HepG2 (cell line): ENCODE data around the gene CAMTA1. TPM values are rescaled to one million over a fixed set of nuclear protein-coding genes. Genes with fewer than 3 reads are reported as not detected.

ENCODE experiments used
- ARNT ChIP-seq: fragments of 450-650 bp; IDR thresholded peaks from 2 replicates; pipeline ENCODE4 v1.6.1; 2017
- DMTF1 ChIP-seq: sonication (generic); formaldehyde crosslinking; IDR thresholded peaks from 2 replicates; pipeline ENCODE4 v1.4.0; 2020; ENCODE audit warnings: mild to moderate bottlenecking, missing genetic modification reagents
- DNMT3B ChIP-seq: conservative IDR thresholded peaks from 2 replicates; pipeline ENCODE4 v1.6.1; 2016; ENCODE audit warnings: missing biosample characterization, control low read depth
- FOXK1 ChIP-seq: sonication (generic); formaldehyde crosslinking; IDR thresholded peaks from 2 replicates; pipeline ENCODE4 v1.4.0; 2020; ENCODE audit warnings: low read depth, missing genetic modification reagents, borderline replicate concordance
- HDAC2 ChIP-seq: sonication (generic); formaldehyde crosslinking; IDR thresholded peaks from 2 replicates; pipeline ENCODE4 v1.4.0; 2020; ENCODE audit warnings: missing genetic modification reagents
- HIVEP1 ChIP-seq: sonication (generic); formaldehyde crosslinking; IDR thresholded peaks from 2 replicates; pipeline ENCODE4 v1.4.0; 2020; ENCODE audit warnings: mild to moderate bottlenecking, missing genetic modification reagents
- HMG20A ChIP-seq: IDR thresholded peaks from 2 replicates; pipeline ENCODE4 v1.6.1; 2016; ENCODE audit warnings: borderline replicate concordance
- IKZF4 ChIP-seq: sonication (generic); formaldehyde crosslinking; IDR thresholded peaks from 2 replicates; pipeline ENCODE4 v1.5.1; 2020; ENCODE audit warnings: borderline replicate concordance, mild to moderate bottlenecking, low read depth, missing genetic modification reagents; ENCODE audit errors: not compliant biosample characterization
- KAT7 ChIP-seq: IDR thresholded peaks from 2 replicates; pipeline ENCODE4 v1.6.1; 2018; ENCODE audit warnings: borderline replicate concordance, missing compliant biosample characterization
- KDM2A ChIP-seq: sonication (generic); formaldehyde crosslinking; IDR thresholded peaks from 2 replicates; pipeline ENCODE4 v1.4.0; 2020; ENCODE audit warnings: low read depth, missing genetic modification reagents, borderline replicate concordance
- MBD4 ChIP-seq: IDR thresholded peaks from 2 replicates; pipeline ENCODE4 v1.6.1; 2012; ENCODE audit warnings: low read length, inconsistent platforms, borderline replicate concordance
- MLLT10 ChIP-seq: sonication (generic); formaldehyde crosslinking; IDR thresholded peaks from 2 replicates; pipeline ENCODE4 v1.4.0; 2020; ENCODE audit warnings: missing genetic modification reagents
- MTA3 ChIP-seq: sonication (generic); formaldehyde crosslinking; IDR thresholded peaks from 2 replicates; pipeline ENCODE4 v1.4.0; 2020; ENCODE audit warnings: missing genetic modification reagents
- NFE2L1 ChIP-seq: sonication (generic); formaldehyde crosslinking; IDR thresholded peaks from 2 replicates; pipeline ENCODE4 v1.4.0; 2020; ENCODE audit warnings: missing genetic modification reagents, mild to moderate bottlenecking, borderline replicate concordance
- PCBP2 ChIP-seq: fragments of 200-400 bp; formaldehyde crosslinking; optimal IDR thresholded peaks from 2 replicates; pipeline ENCODE3; 2018; ENCODE audit warnings: low read length, low read depth; ENCODE audit not compliant: poor library complexity, severe bottlenecking
- RELA ChIP-seq: sonication (generic); formaldehyde crosslinking; IDR thresholded peaks from 2 replicates; pipeline ENCODE4 v1.4.0; 2020; ENCODE audit warnings: missing genetic modification reagents
- SAFB2 ChIP-seq: sonication (generic); formaldehyde crosslinking; IDR thresholded peaks from 2 replicates; pipeline ENCODE4 v1.5.1; 2020; ENCODE audit warnings: missing genetic modification reagents, low read depth, mild to moderate bottlenecking, borderline replicate concordance
- SMAD3 ChIP-seq: sonication (generic); formaldehyde crosslinking; IDR thresholded peaks from 2 replicates; pipeline ENCODE4 v1.4.0; 2020; ENCODE audit warnings: missing genetic modification reagents
- ZNF317 ChIP-seq: sonication (generic); formaldehyde crosslinking; IDR thresholded peaks from 2 replicates; pipeline ENCODE4 v1.5.0; 2020; ENCODE audit warnings: mild to moderate bottlenecking, missing genetic modification reagents
- ZNF337 ChIP-seq: sonication (generic); formaldehyde crosslinking; IDR thresholded peaks from 2 replicates; pipeline ENCODE4 v1.5.1; 2020; ENCODE audit warnings: missing genetic modification reagents, low read depth, mild to moderate bottlenecking, borderline replicate concordance
- ZNF431 ChIP-seq: sonication (generic); formaldehyde crosslinking; IDR thresholded peaks from 2 replicates; pipeline ENCODE4 v1.9.0; 2022; ENCODE audit warnings: missing genetic modification reagents, low read depth, mild to moderate bottlenecking, borderline replicate concordance
- ZNF691 ChIP-seq: sonication (generic); formaldehyde crosslinking; IDR thresholded peaks from 2 replicates; pipeline ENCODE4 v1.4.0; 2020; ENCODE audit warnings: missing genetic modification reagents, low read depth, mild to moderate bottlenecking, borderline replicate concordance
- ZNF709 ChIP-seq: sonication (generic); formaldehyde crosslinking; IDR thresholded peaks from 2 replicates; pipeline ENCODE4 v1.5.0; 2020; ENCODE audit warnings: mild to moderate bottlenecking, missing genetic modification reagents
- polyA plus RNA-seq, 8 experiments: library from polyadenylated mRNA; depleted of rRNA in 3 of 8; stranded (reverse) in 7 of 8; unstranded in 1 of 8; fragments of >200 nt; fragmentation: Illumina TruSeq in 4 of 8; extraction: Trizol in 4 of 8; gene quantifications; 2 replicates each; pipeline versions ENCODE4 v1.2.1 to v1.2.3, GENCODE V29; 2011 to 2016; ENCODE audit warnings: low read depth in 4 of 8, missing spikeins in 1 of 8, mixed read lengths in 1 of 8; ENCODE audit not compliant: insufficient read depth in 1 of 8
- total RNA-seq, 5 experiments: library from RNA; depleted of rRNA; stranded (reverse); fragments of >200 nt; fragmentation: Illumina TruSeq; extraction: Trizol; gene quantifications; 2 replicates each; pipeline ENCODE4 v1.2.3, GENCODE V29; 2016; ENCODE audit warnings: low read depth in 1 of 5
- TF ChIP-seq, protein P1 (sequence below): sonication (generic); formaldehyde crosslinking; IDR thresholded peaks from 2 replicates; pipeline ENCODE4 v1.4.0; 2020; ENCODE audit warnings: missing genetic modification reagents, borderline replicate concordance

The CAMTA1 gene
- total and polyA plus RNA-seq, 2 of the 13 experiments (the other 11 are each of a cell fraction or from before 2014, with no cell fraction given), result 25.0 to 36.4 TPM

GRCh38 chr1:7680207-7680954 is 895.1 kb downstream of the CAMTA1 start (continued):
- TF ChIP-seq PCBP2 (no peak), ZNF691 (CRISPR knock-in tag) (no peak), MLLT10 (CRISPR knock-in tag) (no peak), MBD4 (no peak), NFE2L1 (CRISPR knock-in tag) (no peak), KDM2A (CRISPR knock-in tag) (0 out of 2 replicates have a peak, but pooled peaks have one; percentile 12), SAFB2 (CRISPR knock-in tag) (no peak), HIVEP1 (CRISPR knock-in tag) (no peak), FOXK1 (CRISPR knock-in tag) (no peak), DMTF1 (CRISPR knock-in tag) (peak; percentile 58; the same call in 1 of the 2 replicates), DNMT3B (CRISPR knock-in tag) (no peak), ZNF709 (CRISPR knock-in tag) (peak; percentile 70; the same call in 1 of the 2 replicates), KAT7 (CRISPR knock-in tag) (peak; percentile 32; the same call in 1 of the 2 replicates), ZNF337 (CRISPR knock-in tag) (no peak), MTA3 (CRISPR knock-in tag) (no peak), ARNT (no peak), IKZF4 (CRISPR knock-in tag) (no peak), RELA (CRISPR knock-in tag) (no peak), HMG20A (CRISPR knock-in tag) (no peak), HDAC2 (CRISPR knock-in tag) (peak; percentile 8; the same call in 1 of the 2 replicates), ZNF317 (CRISPR knock-in tag) (no peak), SMAD3 (CRISPR knock-in tag) (no peak), ZNF431 (CRISPR knock-in tag) (0 out of 2 replicates have a peak, but pooled peaks have one; percentile 74)
- TF ChIP-seq, protein P1, sequence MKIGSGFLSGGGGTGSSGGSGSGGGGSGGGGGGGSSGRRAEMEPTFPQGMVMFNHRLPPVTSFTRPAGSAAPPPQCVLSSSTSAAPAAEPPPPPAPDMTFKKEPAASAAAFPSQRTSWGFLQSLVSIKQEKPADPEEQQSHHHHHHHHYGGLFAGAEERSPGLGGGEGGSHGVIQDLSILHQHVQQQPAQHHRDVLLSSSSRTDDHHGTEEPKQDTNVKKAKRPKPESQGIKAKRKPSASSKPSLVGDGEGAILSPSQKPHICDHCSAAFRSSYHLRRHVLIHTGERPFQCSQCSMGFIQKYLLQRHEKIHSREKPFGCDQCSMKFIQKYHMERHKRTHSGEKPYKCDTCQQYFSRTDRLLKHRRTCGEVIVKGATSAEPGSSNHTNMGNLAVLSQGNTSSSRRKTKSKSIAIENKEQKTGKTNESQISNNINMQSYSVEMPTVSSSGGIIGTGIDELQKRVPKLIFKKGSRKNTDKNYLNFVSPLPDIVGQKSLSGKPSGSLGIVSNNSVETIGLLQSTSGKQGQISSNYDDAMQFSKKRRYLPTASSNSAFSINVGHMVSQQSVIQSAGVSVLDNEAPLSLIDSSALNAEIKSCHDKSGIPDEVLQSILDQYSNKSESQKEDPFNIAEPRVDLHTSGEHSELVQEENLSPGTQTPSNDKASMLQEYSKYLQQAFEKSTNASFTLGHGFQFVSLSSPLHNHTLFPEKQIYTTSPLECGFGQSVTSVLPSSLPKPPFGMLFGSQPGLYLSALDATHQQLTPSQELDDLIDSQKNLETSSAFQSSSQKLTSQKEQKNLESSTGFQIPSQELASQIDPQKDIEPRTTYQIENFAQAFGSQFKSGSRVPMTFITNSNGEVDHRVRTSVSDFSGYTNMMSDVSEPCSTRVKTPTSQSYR (CRISPR knock-in tag), result no peak
